HG03460 (cell line): ENCODE data around the gene LRRTM4.

Source experiments
- ATAC-seq: cut with Tn5 transposase; IDR thresholded peaks from one replicate; pipeline ENCODE4 v1.9.1; 2021; ENCODE audit not compliant: unreplicated experiment

Gene LRRTM4

GRCh38 chr2:77325395-77325794 is 196.8 kb downstream of the LRRTM4 start:
- no peak for ATAC-seq

GRCh38 chr2:77322431-77322830 is 199.7 kb downstream of the LRRTM4 start:
- ATAC-seq, result no peak

GRCh38 chr2:77314721-77315120 is 207.5 kb downstream of the LRRTM4 start:
- no peak for ATAC-seq

GRCh38 chr2:77310416-77310815 is 211.8 kb downstream of the LRRTM4 start:
- no peak for ATAC-seq

GRCh38 chr2:77309725-77310124 is 212.5 kb downstream of the LRRTM4 start:
- ATAC-seq, result no peak

GRCh38 chr2:77301441-77301840 is 220.7 kb downstream of the LRRTM4 start:
- ATAC-seq, result no peak

- ATAC-seq, result no peak
These were observed 225.4 kb downstream of the LRRTM4 start for GRCh38 chr2:77296791-77297190.

GRCh38 chr2:77294474-77294873 is 227.7 kb downstream of the LRRTM4 start:
- ATAC-seq, result no peak

GRCh38 chr2:77284353-77284752 is 237.8 kb downstream of the LRRTM4 start:
- ATAC-seq, result no peak

GRCh38 chr2:77271262-77271661 is 250.9 kb downstream of the LRRTM4 start:
- no peak for ATAC-seq

GRCh38 chr2:77270433-77270832 is 251.7 kb downstream of the LRRTM4 start:
- no peak for ATAC-seq

- ATAC-seq, result no peak
These were observed 253.6 kb downstream of the LRRTM4 start for GRCh38 chr2:77268626-77269025.

GRCh38 chr2:77232909-77233425 is 289.2 kb downstream of the LRRTM4 start:
- no peak for ATAC-seq

- ATAC-seq, result no peak
These were observed 293.8 kb downstream of the LRRTM4 start for GRCh38 chr2:77228391-77228790.

GRCh38 chr2:77210725-77211124 is 311.5 kb downstream of the LRRTM4 start:
- ATAC-seq, result no peak

GRCh38 chr2:77207331-77207730 is 314.8 kb downstream of the LRRTM4 start:
- ATAC-seq, result no peak

GRCh38 chr2:77201755-77202154 is 320.4 kb downstream of the LRRTM4 start:
- no peak for ATAC-seq

GRCh38 chr2:77199411-77199810 is 322.8 kb downstream of the LRRTM4 start:
- ATAC-seq, result no peak

GRCh38 chr2:77193858-77194448 is 328.2 kb downstream of the LRRTM4 start:
- ATAC-seq, result no peak

- no peak for ATAC-seq
These were observed 329.3 kb downstream of the LRRTM4 start for GRCh38 chr2:77192811-77193289.

- no peak for ATAC-seq
These were observed 330.5 kb downstream of the LRRTM4 start for GRCh38 chr2:77191665-77192064.

GRCh38 chr2:77190721-77191346 is 331.3 kb downstream of the LRRTM4 start:
- ATAC-seq, result no peak

- no peak for ATAC-seq
These were observed 337.1 kb downstream of the LRRTM4 start for GRCh38 chr2:77185052-77185451.
